T47D (cell line): ENCODE measurements around the gene SMIM29.

Experiments used
- DNase-seq, 2 experiments: peaks; one replicate each; pipeline versions ENCODE4 v3.0.0 to v3.0.0-alpha.2; 2011 to 2012; ENCODE audit warnings: low read depth in 1 of 2, low spot score in 1 of 2
- JUND ChIP-seq: IDR thresholded peaks from 2 replicates; pipeline ENCODE4 v1.6.1; 2012; ENCODE audit warnings: low read depth
- in situ Hi-C: cut with HindIII; loops from 2 replicates; pipeline ENCODE4 v1.10.0; 2016; ENCODE audit warnings: low sequenced_read_pairs, low pct_unique_long_range_greater_than_20kb

Gene SMIM29

GRCh38 chr6:34202329-34203201 lies 46.2 kb downstream of the SMIM29 start:
- TF ChIP-seq JUND: no peak
- DNase-seq: no peak
- in situ Hi-C loops: no loop called here

- no peak for TF ChIP-seq JUND
- in situ Hi-C loops: no loop called here
Observed at GRCh38 chr6:34201455-34202107, 47.2 kb downstream of the SMIM29 start.

GRCh38 chr6:34200340-34200971 lies 48.4 kb downstream of the SMIM29 start:
- no peak for TF ChIP-seq JUND
- no peak for DNase-seq
- in situ Hi-C loops: no loop called here

More at GRCh38 chr6:34201455-34202107, 47.2 kb downstream of the SMIM29 start:
- DNase-seq: no peak

- in situ Hi-C loops: no loop called here
- no peak for TF ChIP-seq JUND
- peak in 1 of 2 experiments; percentile 38 for DNase-seq
Observed at GRCh38 chr6:34196833-34197195, 52.0 kb downstream of the SMIM29 start.
